HCT116 (cell line): ENCODE results near the gene BARD1.
"Not testable (repeated sequence)": the region's sequence is repeated elsewhere in the genome, so short reads cannot be mapped to it uniquely, and the experiment has no call there.

ENCODE experiments used
- ATF3 ChIP-seq: IDR thresholded peaks from 2 replicates; pipeline ENCODE4 v1.6.1; 2012
- EZH2 ChIP-seq: fragments of 200-600 bp; sonication (generic); IDR thresholded peaks from 2 replicates; pipeline ENCODE4 v1.6.1; 2017; ENCODE audit warnings: antibody characterized with exemption, mixed run types
- EZH2phosphoT487 ChIP-seq: fragments of 200-600 bp; IDR thresholded peaks from 2 replicates; pipeline ENCODE4 v1.6.1; 2018; ENCODE audit warnings: antibody characterized with exemption, borderline replicate concordance
- POLR2A ChIP-seq: IDR thresholded peaks from 2 replicates; pipeline ENCODE4 v1.7.0; 2011; ENCODE audit warnings: borderline replicate concordance; ENCODE audit not compliant: insufficient read depth, insufficient read length; ENCODE audit errors: extremely low read depth
- SIN3A ChIP-seq: IDR thresholded peaks from 2 replicates; pipeline ENCODE4 v1.6.1; 2012; ENCODE audit warnings: low read depth
- TF ChIP-seq, protein P1 (sequence below), 3 experiments: fragments of 200-600 bp in 1 of 3; sonication (generic) in 1 of 3; IDR thresholded peaks in 2 of 3; conservative IDR thresholded peaks in 1 of 3; 2 replicates each; pipeline ENCODE4 v1.5.1; 2012 to 2017; ENCODE audit warnings: low read depth in 2 of 3, low read length in 2 of 3, antibody characterized with exemption in 1 of 3, borderline replicate concordance in 1 of 3, control low read depth in 1 of 3, mild to moderate bottlenecking in 1 of 3, mixed read lengths in 1 of 3, mixed run types in 1 of 3, moderate library complexity in 1 of 3; ENCODE audit not compliant: insufficient read depth in 1 of 3
- TF ChIP-seq, protein P2 (sequence below): IDR thresholded peaks from 2 replicates; pipeline ENCODE4 v1.6.1; 2012

DNA sequence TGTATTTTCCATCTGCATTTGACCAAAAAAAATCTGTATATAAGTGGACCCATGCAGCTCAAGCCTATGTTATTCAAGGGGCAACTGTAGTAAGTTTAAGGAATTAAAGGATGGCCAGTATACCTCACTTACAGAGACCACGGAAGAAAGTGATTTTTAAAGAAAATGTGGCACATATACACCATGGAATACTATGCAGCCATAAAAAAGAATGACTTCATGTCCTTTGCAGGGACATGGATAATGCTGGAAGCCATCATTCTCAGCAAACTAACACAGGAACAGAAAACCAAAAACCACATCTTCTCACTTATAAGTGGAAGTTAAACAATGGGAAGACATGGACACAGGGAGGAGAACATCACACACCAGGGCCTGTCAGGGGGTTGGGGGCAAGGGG is 26.3 kb downstream of the BARD1 start:
- TF ChIP-seq EZH2, SIN3A, ATF3, EZH2phosphoT487, POLR2A: not testable (repeated sequence)
- TF ChIP-seq, protein P1, sequence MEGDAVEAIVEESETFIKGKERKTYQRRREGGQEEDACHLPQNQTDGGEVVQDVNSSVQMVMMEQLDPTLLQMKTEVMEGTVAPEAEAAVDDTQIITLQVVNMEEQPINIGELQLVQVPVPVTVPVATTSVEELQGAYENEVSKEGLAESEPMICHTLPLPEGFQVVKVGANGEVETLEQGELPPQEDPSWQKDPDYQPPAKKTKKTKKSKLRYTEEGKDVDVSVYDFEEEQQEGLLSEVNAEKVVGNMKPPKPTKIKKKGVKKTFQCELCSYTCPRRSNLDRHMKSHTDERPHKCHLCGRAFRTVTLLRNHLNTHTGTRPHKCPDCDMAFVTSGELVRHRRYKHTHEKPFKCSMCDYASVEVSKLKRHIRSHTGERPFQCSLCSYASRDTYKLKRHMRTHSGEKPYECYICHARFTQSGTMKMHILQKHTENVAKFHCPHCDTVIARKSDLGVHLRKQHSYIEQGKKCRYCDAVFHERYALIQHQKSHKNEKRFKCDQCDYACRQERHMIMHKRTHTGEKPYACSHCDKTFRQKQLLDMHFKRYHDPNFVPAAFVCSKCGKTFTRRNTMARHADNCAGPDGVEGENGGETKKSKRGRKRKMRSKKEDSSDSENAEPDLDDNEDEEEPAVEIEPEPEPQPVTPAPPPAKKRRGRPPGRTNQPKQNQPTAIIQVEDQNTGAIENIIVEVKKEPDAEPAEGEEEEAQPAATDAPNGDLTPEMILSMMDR (IDR thresholded peaks at IDR 0.05 in 2 of 3, conservative IDR thresholded peaks at IDR 0.05 in 1 of 3; ENCODE audit: borderline replicate concordance in 1 of 3, insufficient read depth in 1 of 3, low read depth in 2 of 3, low read length in 2 of 3): not testable (repeated sequence)
- TF ChIP-seq, protein P2, sequence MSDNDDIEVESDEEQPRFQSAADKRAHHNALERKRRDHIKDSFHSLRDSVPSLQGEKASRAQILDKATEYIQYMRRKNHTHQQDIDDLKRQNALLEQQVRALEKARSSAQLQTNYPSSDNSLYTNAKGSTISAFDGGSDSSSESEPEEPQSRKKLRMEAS: not testable (repeated sequence)
